HG03025 (cell line): ENCODE results near the gene CDNF.
"Not testable (repeated sequence)": the region's sequence is repeated elsewhere in the genome, so short reads cannot be mapped to it uniquely, and the experiment has no call there.

Experiments
- ATAC-seq: cut with Tn5 transposase; IDR thresholded peaks from one replicate; pipeline ENCODE4 v1.9.1; 2021; ENCODE audit warnings: mild to moderate bottlenecking, moderate library complexity; ENCODE audit not compliant: unreplicated experiment, low FRiP score

CDNF gene

GRCh38 chr10:14837757-14838581, at the start of gene CDNF, which contains the start of the genes HSPA14 and MSANTD7:
TSS of gene CDNF (minus strand) at chr10:14838037. CDS start at chr10:14837946, 91 bp downstream.
TSS of gene HSPA14 (plus strand) at chr10:14838306. CDS start at chr10:14838403, 97 bp downstream.
TSS of gene MSANTD7 (plus strand) at chr10:14838306. CDS start at chr10:14842285, 3,979 bp downstream.
- ATAC-seq = peak; percentile 95

GRCh38 chr10:14884082-14884481, 46.2 kb upstream of the CDNF start:
- ATAC-seq = no peak

DNA sequence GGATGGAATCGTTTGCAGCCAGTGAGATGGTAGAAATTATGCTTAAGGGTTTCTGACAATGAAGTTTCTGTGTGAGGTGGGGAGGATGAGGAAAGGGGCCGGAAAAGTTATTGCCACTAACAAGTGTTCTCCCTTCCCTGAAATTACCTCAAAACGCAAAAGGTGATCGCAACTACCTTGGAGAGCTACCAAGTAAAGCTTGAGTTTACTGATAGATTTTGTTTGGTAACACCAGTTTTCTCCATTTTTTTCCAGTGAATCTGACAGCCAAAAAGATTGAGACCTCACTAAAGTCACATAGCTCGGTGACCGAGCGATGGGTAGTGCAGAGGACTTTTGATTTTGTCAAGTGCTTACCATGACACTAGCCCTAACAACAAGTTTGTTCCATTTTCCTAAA, 42.4 kb upstream of the CDNF start:
- no peak for ATAC-seq

DNA sequence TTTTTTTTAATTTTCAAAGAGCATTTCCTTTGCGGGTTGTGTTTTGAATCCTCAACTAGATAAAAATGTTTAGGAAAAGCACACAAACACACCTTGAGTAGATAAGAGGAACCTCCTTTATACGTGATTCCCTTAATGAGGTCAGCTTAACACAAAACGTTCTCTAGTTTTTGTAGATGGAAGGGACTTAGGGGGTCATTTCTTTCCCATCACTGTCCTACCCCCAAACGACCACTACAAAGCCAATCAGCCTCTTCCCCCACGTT, 42.0 kb upstream of the CDNF start:
- ATAC-seq = no peak

DNA sequence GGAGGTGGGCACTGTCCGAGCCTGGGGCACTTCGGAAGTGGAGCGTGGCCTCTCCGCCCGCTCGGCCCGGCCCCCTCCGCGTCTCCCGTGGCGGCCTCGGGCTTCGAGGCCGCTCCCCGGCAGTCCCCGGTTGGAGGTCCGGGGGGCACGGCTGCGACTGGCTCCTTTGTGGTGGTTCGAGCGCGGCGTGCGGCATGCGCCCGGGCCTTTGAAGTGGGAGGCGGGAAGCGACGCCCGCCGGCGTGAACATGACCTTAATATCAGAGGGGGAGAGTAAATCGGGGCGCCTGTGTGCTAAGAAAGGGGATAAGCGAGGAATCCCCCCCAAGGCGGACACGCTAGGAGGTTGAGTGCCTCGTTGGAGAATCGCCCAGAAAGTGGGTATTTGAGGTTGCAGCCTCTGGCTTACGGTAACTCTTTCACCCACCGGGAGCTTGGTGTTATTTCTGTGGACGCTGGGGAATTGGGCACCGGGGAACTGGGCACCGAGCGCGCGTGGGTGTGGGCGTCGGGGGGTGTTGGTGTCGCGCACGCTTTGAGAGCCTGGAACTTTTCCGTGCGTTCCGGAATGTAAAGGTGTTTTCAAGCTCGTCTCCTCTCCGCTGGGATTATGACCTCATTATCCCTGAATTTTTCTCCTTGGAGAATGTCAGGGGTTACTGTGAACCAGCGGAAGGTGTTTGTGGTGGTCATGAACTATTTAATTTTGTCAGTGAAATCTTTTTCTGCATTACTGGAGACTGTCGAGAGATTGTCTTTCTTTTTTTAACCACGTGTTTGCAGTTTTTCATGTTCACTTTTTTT, 41.5 kb upstream of the CDNF start:
- ATAC-seq = peak; percentile 16

DNA sequence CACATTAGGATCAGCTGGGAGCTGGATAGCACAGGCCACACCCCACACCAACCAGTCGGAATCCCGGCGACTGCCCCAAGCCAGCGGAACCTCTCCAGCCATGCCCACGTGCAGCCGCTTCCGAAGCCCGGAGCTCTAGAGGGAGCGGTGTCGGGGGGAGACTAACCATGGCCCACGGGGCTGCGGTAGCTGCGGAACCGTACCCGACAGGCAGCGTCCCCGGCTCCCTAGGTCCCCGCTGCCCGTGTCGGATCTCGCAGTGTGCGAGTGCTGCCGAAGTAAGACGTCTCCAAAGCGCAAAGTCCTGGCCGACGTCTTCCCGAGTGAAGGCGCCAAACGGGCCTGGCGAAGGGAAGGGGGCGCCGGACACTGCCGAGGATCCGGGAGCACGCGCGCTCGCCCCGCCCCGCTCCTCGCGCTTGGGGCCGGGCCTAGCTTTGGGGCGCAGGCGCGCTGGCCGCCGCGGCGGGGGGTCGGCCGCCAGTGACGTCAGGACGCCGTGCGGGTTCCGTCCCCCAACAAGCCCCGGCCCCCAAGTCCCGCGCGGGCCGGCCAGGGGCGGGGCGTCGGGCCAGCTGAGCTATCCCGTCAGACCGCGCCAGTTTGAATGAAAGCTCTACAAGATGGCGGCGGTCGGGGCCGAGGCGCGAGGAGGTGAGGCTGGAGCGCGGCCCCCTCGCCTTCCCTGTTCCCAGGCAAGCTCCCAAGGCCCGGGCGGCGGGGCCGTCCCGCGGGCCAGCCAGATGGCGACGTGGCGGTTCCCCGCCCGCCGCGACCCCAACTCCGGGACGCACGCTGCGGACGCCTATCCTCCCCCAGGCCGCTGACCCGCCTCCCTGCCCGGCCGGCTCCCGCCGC, 40.7 kb upstream of the CDNF start, which contains the start of gene SUV39H2:
Gene SUV39H2 (plus strand): TSS at position 601 of the 858 bp plus-strand sequence. CDS start 23 bp downstream, at position 624.
- peak; percentile 85 for ATAC-seq

GRCh38 chr10:14876764-14877163, 38.9 kb upstream of the CDNF start:
- ATAC-seq = no peak

DNA sequence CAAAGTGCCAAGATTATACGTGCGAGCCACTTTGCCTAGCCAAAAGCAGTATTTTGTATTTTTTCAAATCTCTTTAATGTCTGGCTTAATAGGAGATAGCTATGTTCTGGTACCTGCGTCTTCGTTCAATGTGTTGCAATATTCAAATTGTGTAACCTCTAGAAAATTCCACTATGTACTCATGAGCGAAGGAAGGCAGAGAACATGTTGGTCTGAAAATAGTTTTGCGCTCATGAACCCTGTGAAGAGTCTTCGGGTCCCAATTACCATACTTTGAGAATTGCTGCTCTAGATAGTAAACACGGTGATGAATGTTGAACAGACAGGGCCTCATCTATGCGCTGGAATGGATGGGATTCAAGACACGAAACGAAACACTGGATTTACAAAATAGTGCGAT, 38.1 kb upstream of the CDNF start:
- ATAC-seq = no peak

GRCh38 chr10:14873090-14873760, 35.4 kb upstream of the CDNF start:
- ATAC-seq = no peak

DNA sequence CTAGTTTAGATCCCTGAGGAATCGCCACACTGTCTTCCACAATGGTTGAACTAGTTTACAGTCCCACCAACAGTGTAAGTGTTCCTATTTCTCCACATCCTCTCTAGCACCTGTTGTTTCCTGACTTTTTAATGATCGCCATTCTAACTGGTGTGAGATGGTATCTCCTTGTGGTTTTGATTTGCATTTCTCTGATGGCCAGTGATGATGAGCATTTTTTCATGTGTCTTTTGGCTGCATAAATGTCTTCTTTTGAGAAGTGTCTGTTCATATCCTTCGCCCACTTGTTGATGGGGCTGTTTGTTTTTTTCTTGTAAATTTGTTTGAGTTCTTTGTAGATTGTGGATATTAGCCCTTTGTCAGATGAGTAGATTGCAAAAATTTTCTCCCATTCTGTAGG, 27.0 kb upstream of the CDNF start:
- not testable (repeated sequence) for ATAC-seq

- not testable (repeated sequence) for ATAC-seq
These were observed 26.6 kb upstream of the CDNF start for GRCh38 chr10:14864466-14864865.

DNA sequence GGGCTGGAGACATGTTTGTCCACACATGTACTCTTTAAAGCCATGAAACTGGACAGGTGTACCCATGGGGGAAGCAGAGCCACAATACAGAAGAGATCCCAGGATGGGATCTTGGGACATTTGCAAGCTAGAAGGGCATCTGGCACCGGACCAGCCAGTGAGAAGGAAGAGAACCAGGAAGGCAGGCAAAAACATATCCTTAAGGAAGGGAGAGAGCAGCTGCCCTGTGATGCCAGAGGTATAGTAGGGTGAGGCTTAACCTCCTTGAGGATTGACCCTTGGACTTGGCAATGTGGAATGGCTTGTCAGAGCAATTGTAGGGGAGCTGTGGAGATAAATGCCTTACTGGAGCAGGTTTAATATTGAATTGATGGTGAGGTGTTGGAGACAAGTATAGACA, 23.0 kb upstream of the CDNF start:
- no peak for ATAC-seq

DNA sequence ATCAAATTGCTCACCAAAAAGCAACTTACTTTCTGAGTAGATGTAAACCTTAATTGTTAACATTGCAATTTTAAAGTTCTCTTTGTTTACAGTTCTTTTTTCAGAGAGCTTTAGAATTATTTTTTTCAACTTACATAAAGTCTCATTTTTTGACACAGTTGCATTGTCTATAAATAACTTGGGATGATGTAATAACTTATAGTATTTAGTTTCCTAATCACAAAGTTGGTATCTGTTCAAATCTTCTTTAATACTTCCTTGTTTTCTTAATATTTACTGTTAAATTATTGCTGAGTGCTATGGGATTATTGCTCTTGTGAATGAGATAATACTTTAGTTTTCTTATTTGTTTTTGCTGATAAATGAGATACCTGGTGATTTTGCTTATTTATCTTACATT, 21.9 kb upstream of the CDNF start:
- no peak for ATAC-seq

- no peak for ATAC-seq
These were observed 21.2 kb upstream of the CDNF start for GRCh38 chr10:14859043-14859442.

DNA sequence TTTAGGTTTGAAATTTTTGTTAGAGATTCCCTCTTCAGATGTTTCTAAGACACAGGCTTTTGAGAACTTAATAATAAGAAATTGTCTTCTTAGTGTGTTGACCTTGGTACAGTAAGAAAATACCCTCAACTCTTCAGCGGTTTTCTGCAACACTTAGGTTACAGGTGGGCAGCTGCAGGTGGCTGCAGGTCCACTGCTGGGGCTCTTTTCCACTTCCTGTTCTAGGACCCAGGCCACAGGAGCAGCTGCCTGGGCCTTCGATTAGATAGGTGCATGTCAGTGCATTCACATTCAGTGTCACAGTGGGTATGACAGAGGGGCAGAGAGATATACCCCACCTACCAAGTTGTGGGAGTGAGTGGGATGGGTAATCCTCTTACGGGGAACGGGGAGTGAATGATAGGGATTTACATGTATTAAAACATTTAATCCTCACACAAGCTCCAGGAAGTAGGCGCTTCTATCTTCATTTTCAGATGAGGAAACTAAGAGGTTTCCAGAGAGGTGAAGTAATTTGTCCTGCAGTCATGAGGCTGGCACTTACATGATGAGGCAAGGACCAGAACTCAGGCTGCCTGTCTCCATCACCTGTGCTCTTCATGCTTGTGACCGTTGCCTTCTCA, 20.6 kb upstream of the CDNF start:
- ATAC-seq = no peak

DNA sequence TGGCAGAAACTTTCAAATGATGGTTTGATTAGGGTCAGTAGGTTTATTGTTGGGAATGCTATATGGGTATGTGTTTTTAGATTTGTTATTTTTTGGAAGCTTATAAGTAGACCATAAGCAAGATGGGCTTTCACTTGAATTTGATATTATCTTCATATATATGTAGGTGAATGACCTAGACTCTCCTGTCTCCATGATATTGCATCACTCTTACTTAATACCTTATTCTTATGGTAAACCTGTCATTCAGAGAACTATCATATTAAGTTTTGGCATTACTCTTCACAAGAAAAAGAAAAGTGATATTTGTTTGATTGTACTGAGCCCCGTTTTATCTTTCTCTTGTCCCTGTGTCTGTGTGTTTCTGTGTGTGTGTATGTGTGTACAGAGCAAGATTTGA, 17.6 kb upstream of the CDNF start:
- no peak for ATAC-seq

DNA sequence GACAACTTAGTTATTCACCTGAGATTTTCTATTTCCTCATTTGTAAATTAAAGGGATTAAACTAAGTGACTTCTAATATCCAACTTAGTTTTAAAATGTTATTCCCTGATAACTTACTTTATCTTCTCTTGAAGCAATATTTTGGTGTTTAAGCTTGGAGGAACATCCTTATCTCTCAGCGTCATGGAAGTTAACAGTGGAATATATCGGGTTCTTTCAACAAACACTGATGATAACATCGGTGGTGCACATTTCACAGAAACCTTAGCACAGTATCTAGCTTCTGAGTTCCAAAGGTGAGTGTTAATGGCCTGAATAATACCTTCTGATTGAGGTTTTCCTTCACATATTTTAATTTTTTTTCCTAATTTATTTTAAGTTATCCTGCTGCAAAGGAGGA, 14.4 kb upstream of the CDNF start:
- no peak for ATAC-seq

DNA sequence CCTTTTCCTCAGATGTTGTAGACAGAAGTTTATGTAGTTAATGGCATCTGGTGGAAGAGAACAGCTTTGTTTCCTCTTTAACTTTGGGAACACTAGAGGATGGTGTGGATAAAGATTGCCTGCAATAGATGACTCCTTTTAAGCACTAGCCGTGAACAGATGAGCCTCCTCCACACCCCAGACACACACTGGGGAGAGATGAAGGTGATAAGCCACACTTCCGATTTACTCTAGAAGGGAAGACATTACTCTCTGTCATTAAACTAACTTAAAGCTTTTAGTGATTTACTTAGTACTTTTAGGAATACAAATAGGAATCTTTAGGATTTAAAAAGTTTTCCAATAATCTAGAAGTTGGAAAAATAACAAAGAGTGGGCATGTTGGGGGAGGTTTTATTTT, 7.1 kb upstream of the CDNF start:
- ATAC-seq = no peak

GRCh38 chr10:14843327-14843988, 5.6 kb upstream of the CDNF start:
- ATAC-seq = no peak
